HEK293 (cell line): ENCODE results near the gene LRRC10B.

ENCODE experiments used
- CTCF ChIA-PET: fragments of 350-600 bp; formaldehyde crosslinking; extraction: SDS; loops from one replicate; lab custom pipeline; 2021; ENCODE audit warnings: antibody characterized with exemption; lab: Yijun Ruan, JAX
- POLR2A ChIA-PET: fragments of 300-600 bp; formaldehyde crosslinking; extraction: SDS; loops from one replicate; lab custom pipeline; 2020; ENCODE audit warnings: antibody characterized with exemption, inconsistent platforms; lab: Yijun Ruan, JAX
- H3K27ac ChIP-seq: fragments of 200-500 bp; sonication (Bioruptor generic); 2 replicates; pipeline ENCODE4 v1.5.1; 2014; ENCODE audit warnings: low read depth, low read length, control low read depth, inconsistent platforms; ENCODE audit errors: extremely low read depth
- H3K36me3 ChIP-seq, 2 experiments: fragments of 200-500 bp in 1 of 2; sonication (Bioruptor generic) in 1 of 2; 1 replicate in 1 of 2; 2 replicates in 1 of 2; pipeline ENCODE4 v1.5.1; 2014 to 2017; ENCODE audit warnings: inconsistent platforms in 2 of 2, low read length in 2 of 2; ENCODE audit not compliant: control insufficient read depth in 2 of 2, insufficient read depth in 1 of 2
- H3K4me1 ChIP-seq: fragments of 200-500 bp; sonication (Bioruptor generic); 2 replicates; pipeline ENCODE4 v1.5.1; 2014; ENCODE audit warnings: mild to moderate bottlenecking, low read length, inconsistent platforms; ENCODE audit not compliant: control insufficient read depth, insufficient read depth
- H3K4me3 ChIP-seq: 2 replicates; pipeline ENCODE4 v1.5.1; 2011; ENCODE audit warnings: low read depth, mild to moderate bottlenecking, control low read depth, low read length, moderate library complexity
- H3K9me3 ChIP-seq: fragments of 200-500 bp; sonication (Bioruptor generic); 2 replicates; pipeline ENCODE4 v1.5.1; 2014; ENCODE audit warnings: low read depth, low read length, inconsistent platforms; ENCODE audit not compliant: control insufficient read depth, insufficient read depth
- KLF1 ChIP-seq: fragments of 450-650 bp; formaldehyde crosslinking; IDR thresholded peaks from 2 replicates; pipeline ENCODE4 v1.5.1; 2016; ENCODE audit warnings: missing biosample characterization, missing genetic modification characterization
- MYNN ChIP-seq: fragments of 450-650 bp; formaldehyde crosslinking; IDR thresholded peaks from 2 replicates; pipeline ENCODE4 v1.5.1; 2016; ENCODE audit warnings: missing biosample characterization, missing genetic modification characterization, borderline replicate concordance
- PRDM1 ChIP-seq: fragments of 450-650 bp; formaldehyde crosslinking; IDR thresholded peaks from 2 replicates; pipeline ENCODE4; 2016; ENCODE audit warnings: missing biosample characterization, missing genetic modification characterization
- SP7 ChIP-seq: fragments of 450-650 bp; formaldehyde crosslinking; IDR thresholded peaks from 2 replicates; pipeline ENCODE4 v1.5.1; 2016; ENCODE audit warnings: missing biosample characterization, missing genetic modification characterization
- ZNF292 ChIP-seq: fragments of 450-650 bp; formaldehyde crosslinking; IDR thresholded peaks from 2 replicates; pipeline ENCODE4 v1.5.1; 2016; ENCODE audit warnings: low read depth, missing biosample characterization, missing genetic modification characterization, borderline replicate concordance
- ZNF350 ChIP-seq: fragments of 450-650 bp; formaldehyde crosslinking; IDR thresholded peaks from 2 replicates; pipeline ENCODE4 v1.5.0; 2017; ENCODE audit warnings: missing biosample characterization, mild to moderate bottlenecking, missing genetic modification characterization
- ZNF398 ChIP-seq: fragments of 450-650 bp; formaldehyde crosslinking; IDR thresholded peaks from 2 replicates; pipeline ENCODE4 v1.5.1; 2017; ENCODE audit warnings: missing biosample characterization, missing genetic modification characterization
- ZNF514 ChIP-seq: fragments of 450-650 bp; formaldehyde crosslinking; IDR thresholded peaks from 2 replicates; pipeline ENCODE4 v1.5.1; 2016; ENCODE audit warnings: missing biosample characterization, missing genetic modification characterization
- ZNF785 ChIP-seq: fragments of 450-650 bp; formaldehyde crosslinking; IDR thresholded peaks from 2 replicates; pipeline ENCODE4 v1.5.1; 2016; ENCODE audit warnings: missing biosample characterization, missing genetic modification characterization
- ZNF792 ChIP-seq: fragments of 450-650 bp; formaldehyde crosslinking; IDR thresholded peaks from 2 replicates; pipeline ENCODE4 v1.5.1; 2016; ENCODE audit warnings: missing biosample characterization, missing genetic modification characterization
- ZSCAN23 ChIP-seq: fragments of 450-650 bp; formaldehyde crosslinking; IDR thresholded peaks from 2 replicates; pipeline ENCODE4 v1.5.1; 2016; ENCODE audit warnings: missing biosample characterization, missing genetic modification characterization
- TF ChIP-seq, protein P1 (sequence below): fragments of 450-650 bp; formaldehyde crosslinking; IDR thresholded peaks from 2 replicates; pipeline ENCODE4 v1.5.1; 2016; ENCODE audit warnings: missing biosample characterization, missing genetic modification characterization
- TF ChIP-seq, protein P2 (sequence below): fragments of 450-650 bp; formaldehyde crosslinking; IDR thresholded peaks from 2 replicates; pipeline ENCODE4 v1.5.1; 2017; ENCODE audit warnings: missing biosample characterization, missing genetic modification characterization

Gene LRRC10B

DNA sequence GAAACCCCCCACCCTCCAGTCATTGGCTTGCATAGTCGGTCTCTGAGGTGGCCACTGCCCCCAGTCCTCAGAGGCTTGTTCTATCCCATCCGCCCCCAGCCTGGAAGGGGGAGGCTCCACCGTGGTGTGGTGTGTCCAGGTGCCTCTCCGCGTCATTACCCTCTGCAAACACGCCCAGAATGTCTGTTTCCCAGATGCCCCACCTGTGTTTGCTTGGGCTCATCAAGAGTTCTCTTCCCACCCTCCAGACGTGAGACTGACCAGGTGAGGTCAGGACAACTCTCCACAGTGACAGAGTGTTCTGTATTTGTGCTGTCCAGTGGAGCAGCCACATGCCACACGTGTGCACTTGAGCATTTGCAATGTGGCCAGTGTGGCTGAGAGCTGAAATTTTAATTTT is 24.9 kb downstream of the LRRC10B start:
- POLR2A ChIA-PET, result no interaction called here
- TF ChIP-seq, protein P1, sequence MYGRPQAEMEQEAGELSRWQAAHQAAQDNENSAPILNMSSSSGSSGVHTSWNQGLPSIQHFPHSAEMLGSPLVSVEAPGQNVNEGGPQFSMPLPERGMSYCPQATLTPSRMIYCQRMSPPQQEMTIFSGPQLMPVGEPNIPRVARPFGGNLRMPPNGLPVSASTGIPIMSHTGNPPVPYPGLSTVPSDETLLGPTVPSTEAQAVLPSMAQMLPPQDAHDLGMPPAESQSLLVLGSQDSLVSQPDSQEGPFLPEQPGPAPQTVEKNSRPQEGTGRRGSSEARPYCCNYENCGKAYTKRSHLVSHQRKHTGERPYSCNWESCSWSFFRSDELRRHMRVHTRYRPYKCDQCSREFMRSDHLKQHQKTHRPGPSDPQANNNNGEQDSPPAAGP, result no peak
- TF ChIP-seq ZNF785 (tag by site-specific recombination), result no peak
- no peak for TF ChIP-seq KLF1 (tag by site-specific recombination)
- CTCF ChIA-PET, result interaction anchor here (0.8 to 2.7 kb wide), 6 partner anchors 10 to 86 kb away, joined by 3 to 19 read pairs (median 5); no protein-coding TSS in a partner anchor
- Histone ChIP-seq H3K4me1 (no peaks in the 10 kb centered on the region), H3K9me3 (no peaks in the 10 kb centered on the region), H3K36me3 (no peaks in the 10 kb centered on the region), H3K27ac (no peak overlapping the region), H3K4me3 (no peak overlapping the region)

GRCh38 chr11:61534025-61534932 is 25.7 kb downstream of the LRRC10B start:
- Histone ChIP-seq H3K4me1 (no peaks in the 10 kb centered on the region), H3K27ac (no peak overlapping the region), H3K9me3 (no peaks in the 10 kb centered on the region), H3K36me3 (no peaks in the 10 kb centered on the region), H3K4me3 (no peak overlapping the region)
- no peak for TF ChIP-seq MYNN (tag by site-specific recombination)
- TF ChIP-seq ZSCAN23, result no peak
- POLR2A ChIA-PET, result no interaction called here
- CTCF ChIA-PET, result interaction anchor here (0.6 to 2.7 kb wide), 4 partner anchors 9 to 87 kb away, joined by 3 to 19 read pairs (median 4); no protein-coding TSS in a partner anchor

GRCh38 chr11:61534933-61535839 is 26.6 kb downstream of the LRRC10B start:
- Histone ChIP-seq H3K36me3 (no peaks in the 10 kb centered on the region), H3K9me3 (no peaks in the 10 kb centered on the region), H3K27ac (no peak overlapping the region), H3K4me3 (no peak overlapping the region), H3K4me1 (no peaks in the 10 kb centered on the region)
- CTCF ChIA-PET, result interaction anchor here (1.1 kb wide), 2 partner anchors 18 to 23 kb away, joined by 4 read pairs; no protein-coding TSS in a partner anchor
- POLR2A ChIA-PET, result no interaction called here
- TF ChIP-seq ZNF514 (no peak), PRDM1 (0 out of 2 replicates have a peak, but pooled peaks have one; percentile 14), ZNF792 (no peak)
- TF ChIP-seq, protein P2, sequence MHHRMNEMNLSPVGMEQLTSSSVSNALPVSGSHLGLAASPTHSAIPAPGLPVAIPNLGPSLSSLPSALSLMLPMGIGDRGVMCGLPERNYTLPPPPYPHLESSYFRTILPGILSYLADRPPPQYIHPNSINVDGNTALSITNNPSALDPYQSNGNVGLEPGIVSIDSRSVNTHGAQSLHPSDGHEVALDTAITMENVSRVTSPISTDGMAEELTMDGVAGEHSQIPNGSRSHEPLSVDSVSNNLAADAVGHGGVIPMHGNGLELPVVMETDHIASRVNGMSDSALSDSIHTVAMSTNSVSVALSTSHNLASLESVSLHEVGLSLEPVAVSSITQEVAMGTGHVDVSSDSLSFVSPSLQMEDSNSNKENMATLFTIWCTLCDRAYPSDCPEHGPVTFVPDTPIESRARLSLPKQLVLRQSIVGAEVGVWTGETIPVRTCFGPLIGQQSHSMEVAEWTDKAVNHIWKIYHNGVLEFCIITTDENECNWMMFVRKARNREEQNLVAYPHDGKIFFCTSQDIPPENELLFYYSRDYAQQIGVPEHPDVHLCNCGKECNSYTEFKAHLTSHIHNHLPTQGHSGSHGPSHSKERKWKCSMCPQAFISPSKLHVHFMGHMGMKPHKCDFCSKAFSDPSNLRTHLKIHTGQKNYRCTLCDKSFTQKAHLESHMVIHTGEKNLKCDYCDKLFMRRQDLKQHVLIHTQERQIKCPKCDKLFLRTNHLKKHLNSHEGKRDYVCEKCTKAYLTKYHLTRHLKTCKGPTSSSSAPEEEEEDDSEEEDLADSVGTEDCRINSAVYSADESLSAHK (tag by site-specific recombination), result no peak

DNA sequence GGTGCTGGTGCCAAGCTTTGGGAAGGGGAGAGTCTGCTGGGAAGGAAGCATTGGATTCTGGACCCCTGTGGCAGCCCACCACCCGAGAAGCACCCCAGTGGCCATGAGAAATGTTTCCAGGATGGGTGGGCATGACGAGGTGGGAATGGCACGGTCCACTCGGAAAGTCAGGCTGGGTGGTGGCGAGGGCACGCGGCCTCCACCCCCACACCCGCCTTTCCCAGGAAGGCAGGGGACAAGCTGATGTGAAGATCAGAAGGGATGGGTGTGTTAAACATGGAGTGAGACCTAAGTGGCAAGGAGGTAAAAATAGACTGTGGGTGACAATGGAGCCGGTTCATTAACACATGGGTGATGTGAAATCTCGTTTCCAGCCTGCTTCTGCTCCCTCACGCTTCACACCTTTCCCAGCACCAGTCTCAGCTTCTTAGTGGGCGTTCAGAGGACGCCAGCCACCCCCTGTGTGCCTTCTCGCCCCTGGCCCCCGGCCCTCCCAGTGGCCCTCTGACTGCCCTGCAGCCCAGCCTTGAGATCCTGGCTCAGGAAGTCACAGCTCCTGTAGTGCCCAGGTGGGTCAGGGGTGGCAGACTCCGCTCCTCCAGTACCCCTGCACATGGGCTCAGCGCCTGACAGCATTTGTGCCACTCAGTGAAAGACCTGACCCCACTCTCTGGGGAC is 27.6 kb downstream of the LRRC10B start:
- H3K4me3 ChIP-seq, result no peak overlapping the region
- TF ChIP-seq ZNF292 (tag by site-specific recombination) (no peak), ZNF398 (tag by site-specific recombination) (no peak), SP7 (tag by site-specific recombination) (no peak), ZNF350 (tag by site-specific recombination) (no peak)
- ChIA-PET CTCF (interaction anchor here (0.6 to 1.1 kb wide), 6 partner anchors 10 to 197 kb away, joined by 3 to 4 read pairs (median 4); no protein-coding TSS in a partner anchor), POLR2A (no interaction called here)
- no peaks in the 10 kb centered on the region for H3K4me1 ChIP-seq
- no peaks in the 10 kb centered on the region for H3K9me3 ChIP-seq
- no peaks in the 10 kb centered on the region for H3K36me3 ChIP-seq
- H3K27ac ChIP-seq, result no peak overlapping the region
